ENCODE measurements around the gene UNC5C.

GRCh38 chr4:95285797-95286196, 263.0 kb downstream of the UNC5C start:
- no peak for TF ChIP-seq POLR2A (IDR thresholded peaks at IDR 0.05)
- TF ChIP-seq CTCF (IDR thresholded peaks at IDR 0.05) = no peak
